ENCODE results near the gene SLX4IP.

GRCh38 chr20:10645205-10645570 is 210.1 kb downstream of the SLX4IP start:
- no peak for TF ChIP-seq FOXP2 (optimal IDR thresholded peaks at IDR 0.05; ENCODE audit: control extremely low read depth, extremely low read length, insufficient read depth)
- TF ChIP-seq EZH2 (IDR thresholded peaks at IDR 0.05): no peak

Data from SK-N-MC (cell line).